ENCODE results near the gene ARNT2.
"Not testable (repeated sequence)": the region's sequence is repeated elsewhere in the genome, so short reads cannot be mapped to it uniquely, and the experiment has no call there.

The ARNT2 gene

DNA sequence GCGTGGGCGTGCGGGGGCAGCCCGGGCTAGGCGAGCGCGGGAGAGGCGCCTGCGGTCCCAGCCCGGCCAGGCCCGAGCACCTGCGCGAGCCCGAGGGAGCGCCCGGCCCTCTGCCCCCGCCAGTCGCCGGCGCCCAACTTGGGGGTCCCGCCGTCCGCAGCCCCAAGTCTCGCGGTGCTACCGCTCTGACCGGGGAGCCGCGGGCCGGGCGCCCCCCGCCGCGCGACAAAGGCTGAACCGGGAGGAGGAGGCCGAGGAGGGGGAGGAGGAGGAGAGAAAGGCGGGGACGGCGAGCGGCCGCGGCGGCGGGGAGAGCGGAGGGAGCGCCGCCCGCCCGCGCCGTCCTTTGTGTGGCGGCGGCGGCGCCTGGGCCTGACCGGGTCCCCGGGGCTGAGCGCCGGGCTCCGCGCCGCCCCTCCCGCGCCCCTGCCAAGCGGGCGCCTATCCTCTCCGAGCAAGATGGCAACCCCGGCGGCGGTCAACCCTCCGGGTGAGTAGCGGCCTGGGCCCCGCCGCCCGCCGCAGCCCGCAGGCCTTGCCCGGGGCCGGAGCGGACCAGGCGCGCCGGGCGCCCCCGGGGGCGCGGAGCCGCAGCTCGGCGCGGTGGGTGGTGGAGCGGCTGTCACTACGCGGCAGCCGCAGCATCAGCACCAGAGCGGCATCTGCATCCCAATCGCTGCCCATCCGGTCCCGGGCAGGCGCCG is at the start of gene ARNT2:
ARNT2 (plus strand) TSS at position 326 of the 704 bp plus-strand sequence; CDS start at position 460, 134 bp downstream.
- DNase-seq, result no peak

DNA sequence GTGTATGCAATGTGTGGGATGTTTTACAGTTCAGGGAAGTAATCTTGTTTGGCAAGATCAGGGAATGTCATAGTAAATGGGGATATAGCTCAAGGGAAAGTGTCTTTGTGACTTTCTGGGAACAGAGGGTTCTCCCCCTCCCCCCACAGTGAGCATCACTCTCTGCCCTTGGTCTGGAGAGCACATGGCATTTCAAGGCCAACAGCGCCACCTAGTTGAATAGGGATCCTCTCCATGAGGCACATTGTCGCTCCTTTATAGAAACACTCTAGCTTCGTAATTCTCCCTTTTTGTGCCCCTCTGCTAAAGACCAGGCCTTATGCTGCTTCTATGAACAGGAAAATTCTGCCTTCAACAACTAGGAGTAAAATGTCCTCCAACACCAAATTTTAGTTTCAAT is 37.1 kb upstream of the ARNT2 start:
- DNase-seq, result no peak

DNA sequence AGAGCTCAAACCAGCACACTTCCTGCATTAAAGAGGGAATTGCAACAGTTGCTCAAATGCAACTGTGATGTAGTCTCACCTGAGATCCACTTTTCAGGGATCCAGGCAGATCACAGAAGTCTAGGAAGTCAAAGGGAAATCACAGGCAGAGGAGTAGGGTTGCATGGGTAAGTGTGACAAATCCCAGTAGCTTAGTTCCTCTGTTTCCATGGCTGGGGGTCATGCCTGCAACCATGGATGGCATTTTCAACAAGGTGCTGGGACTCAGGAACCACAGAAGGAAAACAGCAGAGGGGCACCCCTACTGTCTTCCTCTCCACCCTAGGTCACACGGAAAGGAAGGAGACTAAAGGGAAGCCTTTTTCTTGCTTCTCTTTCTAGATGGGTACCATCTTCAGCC is 36.5 kb upstream of the ARNT2 start:
- no peak for DNase-seq

DNA sequence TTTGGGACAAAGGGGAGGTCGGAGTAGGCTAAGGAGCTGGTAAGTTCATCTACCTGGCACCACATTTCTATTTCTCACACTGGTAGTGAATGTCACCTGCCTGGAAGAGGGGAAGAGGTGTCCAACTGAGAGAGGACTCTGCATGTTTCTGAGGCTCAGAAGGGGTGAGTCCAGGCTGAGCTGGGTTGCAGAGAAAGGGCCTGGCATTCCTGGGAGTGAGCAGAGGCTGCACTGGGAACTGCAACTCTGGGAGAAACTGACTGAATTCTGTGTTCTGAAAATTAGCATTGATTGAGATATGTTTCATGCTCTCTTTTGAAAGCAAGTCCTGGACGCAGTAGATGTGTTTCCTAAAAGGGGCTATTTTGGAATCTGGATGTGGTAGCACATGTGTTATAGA is 32.3 kb upstream of the ARNT2 start:
- no peak for DNase-seq

DNA sequence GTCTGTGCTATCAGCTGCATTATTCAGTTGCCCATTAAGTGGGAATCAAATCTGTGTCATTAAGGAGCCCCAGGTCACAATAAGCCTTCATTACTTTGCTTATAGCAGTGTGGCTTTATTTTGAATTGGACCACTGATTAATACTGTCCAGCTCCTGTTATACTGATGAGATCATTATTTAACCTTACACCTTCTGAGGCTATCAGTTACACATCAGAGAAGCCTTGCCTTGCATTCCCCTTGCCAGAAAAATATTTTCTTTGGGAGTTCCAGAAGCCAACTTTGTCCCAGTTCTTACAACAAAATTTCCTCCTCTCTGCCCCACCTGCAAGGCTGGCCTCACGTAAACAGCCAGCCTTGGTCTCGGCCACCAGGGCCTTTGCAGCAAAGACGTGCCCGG is 29.7 kb upstream of the ARNT2 start:
- DNase-seq, result no peak

DNA sequence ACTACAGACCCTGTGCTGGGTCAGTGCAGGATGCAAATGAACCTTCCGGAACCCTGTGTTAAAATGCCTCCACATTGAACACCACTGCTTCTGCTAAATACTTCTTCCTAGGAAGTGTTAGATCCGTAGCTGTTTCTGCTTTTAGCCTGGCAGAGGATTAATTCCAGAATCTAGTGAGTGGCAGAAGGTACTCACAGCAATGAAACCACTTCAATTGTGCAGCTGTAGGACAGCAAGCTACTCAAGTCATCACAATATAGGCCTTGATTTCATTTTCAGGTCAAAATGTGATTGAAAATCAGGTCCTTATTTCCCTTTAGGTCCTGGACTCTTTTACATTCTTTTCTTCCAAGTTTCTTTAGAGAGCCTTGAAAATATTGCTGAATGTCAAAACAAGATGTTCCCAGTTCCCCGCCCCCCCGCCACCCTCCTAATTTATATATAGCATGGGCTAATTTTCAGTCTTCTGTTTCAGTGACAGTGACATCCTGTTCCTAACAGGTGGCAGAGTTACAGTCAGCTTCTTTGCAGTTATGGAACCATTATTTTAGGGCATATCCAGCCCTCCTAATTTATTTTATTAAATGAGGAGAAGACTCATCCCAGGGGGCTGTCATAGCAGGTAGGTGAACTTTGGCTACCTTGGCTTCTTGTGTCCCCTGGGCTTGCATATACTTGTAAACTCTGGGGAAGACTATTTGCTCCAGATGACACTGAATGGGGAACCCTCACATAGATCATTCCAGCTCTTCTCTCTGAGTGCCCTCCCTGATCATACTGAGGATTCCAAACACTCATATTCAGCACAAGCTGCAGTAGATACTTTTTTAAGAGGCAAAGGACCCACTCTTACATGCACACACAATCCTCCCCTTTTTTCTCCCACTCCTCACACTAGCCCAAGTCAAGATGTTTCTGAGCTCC is 28.0 kb upstream of the ARNT2 start:
- no peak for DNase-seq

DNA sequence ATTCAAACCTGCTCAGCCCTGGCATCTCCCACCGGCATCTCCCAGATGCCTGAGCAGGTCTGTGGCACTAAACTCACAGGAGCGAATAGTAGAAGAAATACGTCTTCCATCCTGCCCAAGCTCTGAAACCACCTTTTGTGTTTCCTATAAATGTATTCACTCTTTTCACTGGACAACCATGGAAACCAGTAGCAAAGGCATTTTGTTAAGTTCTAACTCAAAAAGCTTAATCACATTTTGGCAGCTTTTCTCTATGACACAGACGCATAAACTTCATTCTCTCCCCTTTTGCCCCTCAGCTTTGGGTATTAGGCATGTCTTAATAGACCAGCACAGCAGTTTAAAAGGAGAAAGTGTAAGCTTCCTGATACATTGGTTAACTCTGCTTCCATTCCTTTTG is 24.5 kb upstream of the ARNT2 start:
- DNase-seq, result no peak

DNA sequence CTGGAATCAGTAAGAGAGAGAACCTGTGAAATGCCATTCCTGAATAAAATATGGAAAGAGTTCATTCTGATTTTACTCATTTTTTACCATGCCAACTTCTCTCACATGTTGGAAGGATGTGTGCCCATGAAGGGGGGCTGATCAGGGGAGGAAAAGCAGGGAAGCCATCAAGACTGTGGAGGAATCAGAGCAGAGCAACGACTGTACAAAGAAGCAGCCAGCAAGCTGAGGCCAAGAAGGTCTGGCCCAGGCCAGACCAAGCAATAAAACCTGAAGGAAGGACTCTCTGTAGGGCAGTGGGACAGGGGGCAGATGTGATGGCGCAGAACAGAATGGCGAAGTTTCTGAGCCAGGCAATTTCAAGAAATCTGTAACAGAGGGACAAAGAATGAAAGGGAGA is 24.0 kb upstream of the ARNT2 start:
- DNase-seq, result no peak

DNA sequence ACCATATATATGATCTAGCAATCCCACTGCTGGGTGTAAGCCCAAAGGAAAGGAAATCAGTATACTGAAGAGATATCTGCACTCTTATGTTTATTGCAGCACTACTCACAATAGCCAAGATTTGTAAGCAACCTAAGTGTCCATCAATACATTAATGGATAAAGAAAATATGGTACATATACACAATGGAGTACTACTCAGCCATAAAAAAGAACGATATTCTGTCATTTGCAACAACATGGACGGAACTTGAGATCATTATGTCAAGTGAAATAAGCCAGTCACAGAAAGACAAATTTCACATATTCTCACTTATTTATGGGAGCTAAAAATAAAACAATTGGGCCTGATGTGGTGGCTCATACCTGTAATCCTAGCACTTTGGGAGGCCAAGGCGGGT is 21.9 kb upstream of the ARNT2 start:
- no peak for DNase-seq

DNA sequence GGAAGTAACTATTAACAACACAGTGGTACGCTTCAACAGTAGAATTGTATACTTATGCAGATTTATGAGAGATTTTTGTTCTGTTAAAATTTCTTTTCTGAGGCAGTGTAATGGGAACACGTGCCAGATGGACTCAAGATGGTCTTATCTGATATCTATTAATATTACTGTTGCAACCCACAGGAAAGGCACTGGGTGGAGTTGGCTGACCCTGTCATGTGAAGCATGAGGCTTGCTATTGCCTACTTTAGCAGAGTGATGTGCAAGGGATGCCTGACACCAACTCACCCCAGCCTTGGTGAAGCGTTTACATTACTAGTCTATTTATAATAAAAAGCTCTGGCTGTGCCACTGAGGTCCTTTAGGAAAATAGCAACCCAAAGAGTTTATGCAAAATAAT is 19.8 kb upstream of the ARNT2 start:
- DNase-seq, result no peak

DNA sequence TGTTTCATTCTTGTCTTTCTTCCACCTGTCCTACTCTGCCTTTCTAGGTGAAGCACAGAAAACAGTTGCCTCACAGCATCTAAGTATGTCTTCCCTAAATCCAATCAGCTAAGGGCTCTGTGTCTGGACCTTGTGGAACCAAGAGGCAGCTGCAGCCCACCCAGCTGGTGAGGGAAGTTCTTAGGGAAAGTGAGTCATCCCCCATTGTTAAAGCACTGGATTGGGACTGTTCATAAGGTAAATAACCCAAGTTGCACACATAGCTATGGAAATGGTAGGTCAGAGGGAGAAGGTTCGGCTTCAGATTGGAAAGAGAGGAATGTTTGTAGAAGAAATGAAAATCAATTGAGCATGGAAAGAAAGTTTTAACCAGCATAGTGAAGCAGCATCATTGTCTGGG is 18.0 kb upstream of the ARNT2 start:
- no peak for DNase-seq

DNA sequence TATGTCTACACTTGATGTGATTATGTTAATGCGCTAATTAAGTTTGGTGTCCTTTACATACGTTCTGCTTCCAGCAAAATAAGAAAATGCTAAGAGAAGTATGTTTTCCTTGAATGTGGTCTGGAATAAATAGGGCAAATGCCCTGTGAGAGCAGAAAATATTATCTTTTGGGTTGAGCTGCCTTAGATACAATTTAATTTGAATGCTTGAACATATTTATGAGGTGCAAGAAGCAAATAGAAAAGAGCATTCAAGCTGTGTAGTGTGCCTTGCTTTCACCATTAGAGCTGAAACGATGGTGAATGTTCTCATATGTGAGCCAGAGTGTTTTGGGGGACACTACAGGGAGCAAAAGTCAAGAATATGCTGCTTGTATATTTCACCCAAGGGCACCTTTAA is 15.9 kb upstream of the ARNT2 start:
- no peak for DNase-seq

DNA sequence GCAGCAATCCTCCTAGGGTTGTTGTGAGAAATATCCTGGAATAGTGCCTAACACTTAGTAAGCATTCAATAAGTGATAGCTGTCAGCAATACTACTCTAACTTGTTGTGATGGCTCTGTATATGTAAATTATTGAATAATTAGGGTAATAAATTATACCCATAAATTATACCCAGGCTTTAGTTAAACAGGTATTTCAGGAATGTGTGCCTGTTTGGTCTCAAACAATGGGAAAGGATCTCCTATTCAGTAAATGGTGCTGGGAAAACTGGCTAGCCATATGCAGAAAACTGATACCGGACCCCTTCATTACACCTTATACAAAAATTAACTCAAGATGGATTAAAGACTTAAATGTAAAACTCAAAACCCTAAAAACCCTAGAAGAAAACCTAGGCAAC is 14.8 kb upstream of the ARNT2 start:
- DNase-seq, result no peak

DNA sequence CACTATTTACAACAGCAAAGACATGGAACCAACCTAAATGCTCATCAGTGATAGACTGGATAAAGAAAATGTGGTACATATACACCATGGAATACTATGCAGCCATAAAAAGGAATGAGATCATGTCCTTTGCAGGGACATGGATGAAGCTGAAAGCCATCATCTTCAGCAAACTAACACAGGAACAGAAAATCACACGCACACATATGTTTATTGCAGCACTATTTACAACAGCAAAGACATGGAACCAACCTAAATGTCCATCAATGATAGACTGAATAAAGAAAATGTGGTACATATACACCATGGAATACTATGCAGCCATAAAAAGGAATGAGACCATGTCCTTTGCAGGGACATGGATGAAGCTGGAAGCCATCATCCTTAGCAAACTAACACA is 13.2 kb upstream of the ARNT2 start:
- DNase-seq, result not testable (repeated sequence)

DNA sequence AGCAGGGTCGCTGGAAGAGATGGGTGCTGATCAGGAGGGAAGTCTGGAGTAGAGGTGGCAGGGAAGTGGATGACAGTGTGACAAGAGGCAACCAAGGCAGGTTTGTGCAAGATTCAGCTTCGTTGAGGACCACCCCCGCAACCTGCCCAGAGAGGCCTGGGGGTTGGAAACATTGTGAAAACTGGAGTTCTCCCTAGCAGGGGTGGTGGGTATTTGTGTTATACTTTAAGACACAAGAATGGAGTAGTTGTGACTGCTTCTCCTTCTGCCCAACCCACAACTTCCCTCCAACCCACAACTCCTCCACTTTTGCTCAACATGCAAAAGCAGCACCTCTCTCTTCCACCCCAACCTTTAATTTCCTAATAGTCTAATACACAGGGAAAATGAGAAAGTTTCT is 8.6 kb upstream of the ARNT2 start:
- no peak for DNase-seq

DNA sequence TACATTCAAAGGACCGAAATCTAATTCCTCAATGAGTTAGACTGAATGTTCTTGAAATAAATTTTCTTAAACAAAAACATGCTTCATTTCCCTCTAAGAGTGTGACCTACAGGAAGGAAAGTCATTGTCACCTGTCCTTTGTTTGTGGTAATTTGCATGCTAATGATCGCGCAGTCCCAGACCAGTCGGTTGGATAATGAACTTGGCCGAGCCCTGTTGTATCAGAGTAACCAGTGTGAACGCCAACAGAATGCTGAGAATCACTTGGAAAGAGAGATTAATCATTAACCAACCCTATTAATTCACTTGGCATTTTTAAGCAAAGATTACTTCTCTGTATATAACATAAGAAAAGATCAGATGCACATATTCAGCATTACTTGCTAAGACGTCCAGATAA is 8.1 kb upstream of the ARNT2 start:
- DNase-seq, result no peak

DNA sequence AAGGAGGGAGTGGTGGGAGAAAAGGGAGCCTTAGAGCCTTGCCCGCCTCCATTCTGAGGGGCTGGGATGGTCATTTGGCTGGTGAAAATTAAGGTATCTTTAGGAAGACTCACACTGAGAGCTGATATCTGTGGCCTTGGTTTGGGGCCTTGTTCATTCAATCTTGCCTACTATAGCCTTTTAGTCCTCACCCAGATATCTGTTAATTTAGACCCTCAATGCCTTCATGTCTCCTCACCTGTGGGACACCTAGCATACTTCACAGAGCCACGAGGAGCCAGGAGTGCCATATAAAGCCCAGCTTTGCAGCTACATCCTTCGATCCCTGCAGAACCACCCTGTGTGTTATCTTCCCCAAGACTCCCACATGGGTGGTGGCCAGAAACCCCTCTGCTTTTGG is 4.7 kb upstream of the ARNT2 start:
- no peak for DNase-seq

DNA sequence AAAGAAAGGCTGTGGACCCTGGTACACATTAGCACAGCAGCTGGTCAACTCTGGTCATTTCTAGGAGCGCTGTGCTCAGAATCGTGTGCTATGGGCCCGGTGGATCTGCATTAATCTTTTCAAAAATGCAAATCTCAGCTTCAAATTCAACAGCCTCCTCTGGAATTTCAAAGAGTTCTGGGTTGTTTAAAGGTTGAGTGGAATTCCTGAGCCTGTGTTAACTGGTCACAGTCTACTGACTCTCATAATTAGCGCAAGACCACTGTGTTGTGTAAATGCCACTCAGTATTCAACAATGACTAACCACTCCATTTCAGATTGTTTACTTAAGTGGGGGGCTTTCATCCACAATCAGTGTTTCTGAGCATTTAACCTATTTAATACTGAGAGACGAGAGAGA is 2.7 kb upstream of the ARNT2 start:
- DNase-seq, result no peak

DNA sequence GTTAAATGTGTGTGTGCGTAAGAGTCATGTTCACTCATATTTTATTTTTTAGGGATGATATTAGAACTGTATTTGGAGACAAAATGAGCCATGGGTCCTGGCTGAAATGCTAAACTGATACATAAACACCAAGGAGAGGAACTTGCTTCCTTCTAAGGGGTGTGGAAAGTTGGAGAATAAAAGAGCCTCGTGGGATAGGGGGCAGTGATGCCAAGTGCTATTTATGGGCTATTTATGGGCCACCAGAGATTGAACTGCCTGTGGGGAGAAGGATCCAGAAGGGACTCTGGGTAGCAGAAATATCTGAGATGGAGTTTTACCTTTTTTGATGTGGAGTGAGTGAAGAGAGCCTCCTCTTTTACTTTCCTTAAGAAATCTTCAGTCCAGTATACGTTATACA is 1.8 kb upstream of the ARNT2 start:
- no peak for DNase-seq

DNA sequence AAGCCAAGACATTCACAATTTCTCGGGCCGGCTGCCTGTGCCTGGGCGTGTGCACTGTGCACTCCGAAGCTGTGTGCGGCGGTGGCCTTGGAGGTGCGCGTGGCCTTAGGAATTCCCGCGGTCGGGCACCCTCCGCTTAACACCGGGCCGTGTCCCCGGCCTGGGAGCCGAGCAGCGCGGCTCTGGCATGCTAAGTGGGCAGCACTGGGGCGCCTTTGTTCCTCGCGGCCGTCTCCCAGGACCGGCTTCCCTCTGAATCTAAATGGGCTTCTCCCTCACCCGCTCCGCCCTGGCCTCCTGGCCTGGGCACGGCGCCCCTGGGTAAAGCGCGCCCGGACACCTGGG is 498 bp upstream of the ARNT2 start:
- DNase-seq, result no peak

DNA sequence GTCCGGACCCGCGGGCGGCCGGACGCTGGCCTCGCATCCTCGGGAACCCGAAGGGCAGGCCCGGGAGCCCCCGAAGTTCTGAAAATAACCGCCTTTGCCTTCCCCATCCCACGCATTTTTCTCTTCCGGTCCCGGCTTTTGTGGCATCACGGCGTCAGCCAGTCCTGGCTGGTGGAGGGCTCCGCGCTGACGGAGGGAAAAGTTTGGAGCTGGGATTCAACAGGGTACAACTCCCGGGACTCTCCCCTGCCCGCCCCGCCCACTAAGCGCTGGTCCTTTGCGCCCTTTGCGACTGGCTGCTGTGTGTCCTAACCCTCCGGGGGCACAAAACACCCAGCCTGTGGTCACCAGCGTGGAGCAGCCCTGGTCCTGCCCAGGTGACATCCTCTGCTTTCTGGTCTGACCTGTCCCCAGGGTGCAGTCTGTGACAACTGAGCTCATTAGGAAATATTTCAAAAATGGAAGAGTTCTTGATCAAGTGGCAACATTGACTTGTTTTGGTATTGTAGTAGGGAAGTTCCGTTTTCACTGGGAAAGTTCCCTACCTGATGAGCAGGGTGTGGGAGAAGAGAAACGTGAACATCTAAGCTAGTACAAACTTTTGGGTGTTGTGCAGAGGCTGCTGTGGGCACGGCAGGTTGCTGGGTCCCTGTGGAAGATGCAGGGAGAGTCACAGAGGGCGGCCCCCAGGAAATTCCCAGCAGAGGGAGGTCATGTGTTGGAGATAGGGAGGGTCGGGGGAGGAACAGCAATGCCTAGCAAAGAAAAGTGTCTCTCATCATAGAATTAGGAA is 775 bp downstream of the ARNT2 start:
- DNase-seq, result no peak

DNA sequence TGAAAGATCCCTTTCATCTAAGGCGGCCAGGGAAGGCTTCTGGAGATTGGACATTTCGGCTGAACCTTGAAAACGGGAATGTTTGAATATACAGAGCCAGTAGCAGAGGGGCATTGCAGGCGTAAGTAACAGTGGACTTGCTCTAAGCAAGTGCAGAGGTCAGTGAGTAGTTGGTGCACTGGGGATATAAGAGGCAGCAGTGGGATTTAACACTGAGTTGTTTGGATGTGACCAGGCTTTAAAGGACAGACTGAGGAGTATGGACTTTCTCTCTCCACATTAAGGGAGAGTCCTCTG is 1.3 kb downstream of the ARNT2 start:
- no peak for DNase-seq

DNA sequence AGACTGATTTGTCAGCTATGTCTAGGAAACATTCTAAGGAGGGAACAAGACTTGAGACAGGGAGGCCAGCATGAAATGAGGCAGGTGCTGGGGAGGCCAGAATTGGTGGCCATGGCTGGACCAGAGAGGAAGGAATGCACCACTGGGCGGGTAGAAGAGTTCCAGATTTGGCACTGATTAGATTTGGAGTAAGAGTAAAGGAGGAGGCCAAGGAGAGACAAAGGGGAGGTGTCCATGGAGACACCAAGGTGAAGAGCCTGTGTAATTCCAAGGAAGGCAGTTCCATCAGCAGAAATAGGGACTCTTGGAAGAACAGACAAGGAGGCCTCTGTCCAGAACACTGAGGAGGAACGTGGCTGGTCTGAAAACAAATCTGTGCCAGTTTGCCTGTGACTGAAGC is 1.8 kb downstream of the ARNT2 start:
- no peak for DNase-seq

DNA sequence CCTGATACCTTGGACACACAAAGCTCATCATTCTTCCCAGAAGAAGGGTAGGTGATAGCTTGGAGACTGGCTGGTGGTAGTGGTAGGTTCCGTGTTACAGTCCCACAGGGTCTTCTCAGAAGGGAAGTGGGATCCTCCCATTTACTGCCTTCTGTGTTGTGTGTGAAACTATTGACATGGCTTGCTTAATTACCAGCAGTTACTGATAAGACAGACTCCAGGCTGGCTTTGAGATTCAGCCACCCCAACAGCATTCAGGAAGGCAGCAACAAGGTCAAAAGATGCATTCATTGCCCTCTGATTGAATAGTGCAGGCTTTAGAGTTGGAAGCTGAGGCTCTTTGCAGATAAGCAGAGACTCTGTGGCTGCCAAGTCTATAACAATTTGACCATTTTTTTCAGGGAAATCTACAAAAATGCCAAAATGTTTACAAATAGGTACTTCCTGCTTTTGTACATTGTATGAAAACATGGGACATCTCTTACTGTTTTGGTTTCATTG is 7.7 kb downstream of the ARNT2 start:
- DNase-seq, result no peak

Data from KG1 (cell line).